Measurements from ENCODE around the gene IRF2. TPM values are rescaled to one million over a fixed set of nuclear protein-coding genes. Genes with fewer than 3 reads are reported as not detected.

The IRF2 gene
- total and polyA plus RNA-seq, 2 of the 8 experiments (the other 6 are each of a cell fraction or from before 2014, with no cell fraction given), result 13.8 to 17.0 TPM

GRCh38 chr4:184359888-184360287, 114.5 kb downstream of the IRF2 start (continued):
- TF ChIP-seq CHD7 (IDR thresholded peaks at IDR 0.05; ENCODE audit: insufficient replicate concordance, low read length), result no peak
- TF ChIP-seq PHF8 (conservative IDR thresholded peaks at IDR 0.05; ENCODE audit: low read depth, low read length), result no peak
- no peak for TF ChIP-seq NANOG (IDR thresholded peaks at IDR 0.05; ENCODE audit: insufficient read depth, low read depth, low read length, poor library complexity, severe bottlenecking)
- no peak for TF ChIP-seq TCF12 (IDR thresholded peaks at IDR 0.05; ENCODE audit: low read depth, low read length)
- TF ChIP-seq EGR1 (IDR thresholded peaks at IDR 0.05; ENCODE audit: borderline replicate concordance, low read depth, low read length), result no peak
- no peak for TF ChIP-seq HDAC2 (IDR thresholded peaks at IDR 0.05; ENCODE audit: borderline replicate concordance in 1 of 2, low read depth in 2 of 2, low read length in 2 of 2)
- no peak for TF ChIP-seq SUZ12 (IDR thresholded peaks at IDR 0.05; ENCODE audit: low read length)
